Measurements from ENCODE around the gene TRPM2.
"Not testable (repeated sequence)": the region's sequence is repeated elsewhere in the genome, so short reads cannot be mapped to it uniquely, and the experiment has no call there.

Gene TRPM2

GRCh38 chr21:44375281-44375651, 21.8 kb downstream of the TRPM2 start:
- no peak for DNase-seq (ENCODE audit: low spot score)

- no peak for DNase-seq (ENCODE audit: low spot score)
Measured at GRCh38 chr21:44375761-44376241, 22.4 kb downstream of the TRPM2 start.

DNA sequence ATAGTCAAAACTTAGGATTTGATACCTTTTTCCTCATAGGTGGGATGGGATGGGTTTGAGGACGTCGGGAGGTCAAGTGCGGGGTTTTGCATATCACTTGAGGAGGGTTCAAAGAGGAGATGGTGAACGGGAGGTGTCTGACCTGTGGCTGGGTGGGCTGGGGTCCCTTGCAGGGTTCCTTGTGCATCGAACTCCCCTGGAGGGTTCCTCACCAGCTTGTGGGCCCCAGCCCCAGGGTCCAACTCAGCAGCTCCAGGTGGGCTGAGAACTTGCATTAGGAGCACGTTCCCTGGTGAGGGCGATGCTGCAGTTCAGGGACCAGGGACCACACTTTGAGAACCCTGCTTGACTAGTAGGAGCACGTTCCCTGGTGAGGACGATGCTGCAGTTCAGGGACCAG, 23.2 kb downstream of the TRPM2 start:
- no peak for DNase-seq (ENCODE audit: low spot score)

- no peak for DNase-seq (ENCODE audit: low spot score)
Measured at GRCh38 chr21:44377201-44377921, 23.9 kb downstream of the TRPM2 start.

DNA sequence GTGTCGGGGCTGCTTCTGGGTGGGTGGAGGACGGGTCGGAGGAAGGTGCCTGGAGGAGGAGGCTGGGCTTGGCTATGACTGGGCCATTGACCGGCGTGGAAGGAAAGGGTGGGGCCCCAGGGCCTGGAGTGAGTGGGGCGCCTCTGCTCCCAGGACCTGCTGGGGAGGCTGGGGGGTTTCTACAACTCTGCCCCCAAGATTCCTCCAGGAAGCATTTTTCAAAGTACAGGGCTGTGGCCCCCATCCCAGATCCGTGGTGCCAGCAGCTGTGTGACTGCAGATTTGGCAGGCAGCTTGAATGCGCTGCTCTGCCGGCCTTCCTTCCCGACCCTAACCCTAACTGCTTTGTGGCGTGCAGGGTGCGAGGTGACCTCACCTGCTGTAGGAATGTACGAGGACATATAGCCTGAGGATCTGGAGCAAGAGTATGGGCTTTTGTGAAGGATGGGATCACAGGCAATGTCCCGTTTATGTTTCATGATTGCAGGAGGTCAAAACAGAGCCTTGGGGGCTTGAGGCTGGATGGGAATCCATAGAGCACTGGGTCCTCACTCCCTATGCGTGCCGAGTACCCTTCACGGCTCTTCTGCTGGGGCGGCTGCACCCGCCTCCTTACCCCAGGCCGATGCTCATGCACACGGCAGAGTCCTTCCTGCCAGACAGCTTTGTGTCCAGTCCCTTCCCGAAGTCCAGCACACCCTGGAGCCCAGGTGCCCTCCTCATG, 24.7 kb downstream of the TRPM2 start:
- no peak for DNase-seq (ENCODE audit: low spot score)

- DNase-seq (ENCODE audit: low spot score): no peak
Measured at GRCh38 chr21:44378646-44379514, 25.5 kb downstream of the TRPM2 start.

GRCh38 chr21:44379515-44379848, 26.1 kb downstream of the TRPM2 start:
- no peak for DNase-seq (ENCODE audit: low spot score)

DNA sequence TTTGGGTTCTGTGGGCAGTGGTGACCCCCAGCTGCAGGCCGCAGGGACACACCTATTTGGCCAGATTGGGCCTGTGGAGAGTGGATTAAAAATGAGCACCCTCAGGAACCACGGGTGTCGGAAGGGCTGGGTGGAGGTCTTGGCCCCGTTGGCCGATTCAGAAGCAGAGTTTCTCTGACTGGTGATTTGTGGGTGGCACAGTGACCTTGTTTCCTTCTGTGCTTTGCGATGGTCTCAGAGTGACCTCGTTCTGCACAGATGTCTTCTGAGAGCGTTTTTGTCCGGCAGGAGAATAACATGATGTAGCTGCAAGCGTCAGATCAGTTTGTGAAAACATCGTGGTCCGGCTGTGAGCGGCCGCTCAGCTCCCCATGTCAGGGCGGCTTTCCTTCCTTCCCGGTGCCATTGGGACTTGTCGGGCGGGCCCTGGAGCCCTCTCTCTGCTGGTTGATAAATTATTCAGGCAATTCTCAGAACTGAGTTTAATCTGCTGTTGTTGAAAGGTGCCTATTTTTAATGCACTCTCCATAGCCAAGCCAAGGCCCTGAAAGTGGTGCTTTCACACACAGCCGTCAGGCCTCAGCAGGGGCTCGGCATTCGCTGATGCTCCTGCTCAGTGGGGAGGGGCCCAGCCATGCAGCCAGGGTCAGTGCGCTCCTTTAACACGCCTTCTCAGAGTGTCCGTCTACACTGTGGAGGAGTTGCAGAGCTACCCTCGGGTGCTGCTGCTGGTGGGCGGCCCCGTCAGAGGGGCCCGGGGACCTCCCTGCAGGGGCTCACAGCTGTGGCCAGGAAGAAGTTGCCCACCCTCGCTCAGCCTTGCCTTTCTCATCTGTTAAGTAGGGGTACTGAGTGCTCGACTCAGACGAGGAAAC, 26.8 kb downstream of the TRPM2 start:
- no peak for DNase-seq (ENCODE audit: low spot score)

DNA sequence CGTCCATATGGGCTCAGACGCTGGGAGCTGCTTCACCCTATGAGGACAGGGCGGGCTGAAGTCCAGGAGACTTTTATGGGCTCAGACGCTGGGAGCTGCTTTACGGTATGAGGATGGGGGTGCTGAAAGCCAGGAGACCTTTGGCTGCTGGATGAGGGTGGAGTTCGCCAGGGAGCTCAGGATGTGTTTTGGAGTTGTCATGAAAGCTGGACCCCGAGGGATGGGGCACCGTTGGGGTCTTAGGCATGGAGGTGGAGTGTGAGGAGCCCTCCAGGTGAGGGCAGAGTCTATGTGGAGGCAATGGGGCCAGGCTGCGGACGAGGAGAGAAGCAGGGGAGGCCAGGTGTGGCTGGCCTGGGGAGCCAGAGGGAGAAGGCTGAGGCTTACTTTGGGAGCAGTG, 27.5 kb downstream of the TRPM2 start:
- DNase-seq (ENCODE audit: low spot score): no peak

DNA sequence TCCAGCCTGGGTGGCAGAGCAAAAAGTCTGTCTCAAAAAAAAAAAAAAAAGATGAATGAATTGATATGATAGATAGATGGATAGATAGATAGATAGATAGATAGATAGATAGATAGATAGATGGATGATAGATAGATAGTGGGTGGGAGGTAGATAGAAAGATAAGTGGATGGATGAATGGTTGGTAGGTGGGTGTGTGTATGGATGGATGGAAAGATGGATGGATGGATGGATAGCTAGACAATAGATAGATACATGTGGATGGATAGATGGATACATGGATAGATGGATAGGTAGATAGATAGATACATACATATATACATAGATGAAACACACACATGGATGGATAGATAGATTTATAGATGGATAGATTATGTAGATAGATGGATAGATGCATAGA, 28.5 kb downstream of the TRPM2 start:
- DNase-seq (ENCODE audit: low spot score): no peak

GRCh38 chr21:44382536-44382935, 29.1 kb downstream of the TRPM2 start:
- DNase-seq (ENCODE audit: low spot score): no peak

- no peak for DNase-seq (ENCODE audit: low spot score)
Measured at GRCh38 chr21:44383216-44383615, 29.8 kb downstream of the TRPM2 start.

DNA sequence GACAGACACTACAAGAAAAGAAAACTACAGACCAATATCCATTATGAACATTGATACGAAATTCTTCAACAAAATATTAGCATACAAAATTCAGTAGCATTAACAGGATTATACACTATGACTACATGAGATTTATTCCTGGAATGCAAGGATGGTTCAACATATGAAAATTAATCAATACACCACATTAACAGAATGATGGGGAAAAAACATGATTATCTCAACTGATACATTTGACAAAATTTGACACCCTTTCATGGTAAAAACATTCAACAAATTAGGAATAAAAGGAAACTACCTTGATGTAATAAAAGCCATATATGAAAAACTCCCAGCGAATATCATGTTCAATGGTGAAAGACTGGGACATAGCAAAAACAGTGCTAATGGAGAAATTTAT, 31.5 kb downstream of the TRPM2 start:
- DNase-seq (ENCODE audit: low spot score): no peak

GRCh38 chr21:44389335-44389734, 35.9 kb downstream of the TRPM2 start:
- no peak for DNase-seq (ENCODE audit: low spot score)

DNA sequence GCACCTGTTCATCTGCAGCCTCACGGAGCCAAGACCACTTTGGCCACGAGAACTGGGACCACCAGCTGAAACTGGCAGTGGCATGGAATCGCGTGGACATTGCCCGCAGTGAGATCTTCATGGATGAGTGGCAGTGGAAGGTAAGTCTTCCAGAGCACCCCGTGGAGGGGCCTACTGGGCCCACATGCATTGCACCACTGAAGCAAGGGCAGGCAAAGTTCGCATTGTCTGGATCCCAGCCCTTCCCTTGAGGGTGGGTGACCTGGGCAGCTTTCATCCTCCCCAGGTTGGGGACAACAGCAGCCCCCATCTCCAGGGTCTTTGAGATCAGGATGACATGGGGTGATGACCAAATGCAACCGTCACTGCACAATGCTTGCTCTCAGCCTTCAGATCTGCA, 37.5 kb downstream of the TRPM2 start:
- no peak for DNase-seq (ENCODE audit: low spot score)

DNA sequence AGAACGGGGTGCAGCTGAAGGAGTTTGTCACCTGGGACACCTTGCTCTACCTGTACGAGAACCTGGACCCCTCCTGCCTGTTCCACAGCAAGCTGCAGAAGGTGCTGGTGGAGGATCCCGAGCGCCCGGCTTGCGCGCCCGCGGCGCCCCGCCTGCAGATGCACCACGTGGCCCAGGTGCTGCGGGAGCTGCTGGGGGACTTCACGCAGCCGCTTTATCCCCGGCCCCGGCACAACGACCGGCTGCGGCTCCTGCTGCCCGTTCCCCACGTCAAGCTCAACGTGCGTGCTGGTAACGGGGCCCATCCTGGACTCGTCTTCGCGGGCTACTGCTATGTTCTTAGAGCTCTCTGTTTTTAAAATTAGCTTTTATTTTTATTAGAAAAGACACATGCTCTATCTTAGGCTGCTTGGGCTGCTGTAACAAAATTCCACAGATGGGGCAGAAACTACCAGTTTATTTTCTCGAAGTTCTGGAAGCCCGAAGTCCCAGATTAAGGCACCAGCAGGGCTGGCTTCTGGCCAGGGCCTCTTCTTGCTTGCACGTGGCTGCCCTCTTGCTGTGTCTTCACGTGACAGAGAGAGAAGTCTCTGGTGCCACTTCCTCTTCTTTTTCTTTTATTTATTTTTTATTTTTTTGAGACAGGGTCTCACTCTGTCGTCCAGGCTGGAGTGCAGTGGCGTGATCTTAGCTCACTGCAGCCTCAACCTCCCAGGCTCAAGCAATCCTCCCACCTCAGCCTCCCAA, 38.1 kb downstream of the TRPM2 start:
- DNase-seq (ENCODE audit: low spot score): no peak

DNA sequence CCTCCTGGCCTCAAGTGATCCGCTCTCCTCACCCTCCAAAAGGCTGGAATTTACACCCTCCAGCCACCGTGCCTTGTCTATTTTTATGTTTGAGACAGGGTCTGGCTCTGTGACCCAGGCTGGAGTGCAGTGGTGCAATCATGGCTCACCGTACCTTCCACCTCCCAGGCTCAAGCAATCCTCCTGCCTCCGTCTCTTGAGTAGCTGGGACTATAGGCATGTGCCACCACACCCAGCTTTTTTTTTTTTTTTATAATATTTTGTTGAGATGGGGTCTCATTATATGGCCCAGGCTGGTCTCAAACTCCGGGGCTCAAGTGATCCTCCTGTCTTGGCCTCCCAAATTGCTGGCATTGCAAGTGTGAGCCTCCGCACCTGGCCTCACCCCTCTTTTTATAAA, 38.8 kb downstream of the TRPM2 start:
- DNase-seq (ENCODE audit: low spot score): no peak

- no peak for DNase-seq (ENCODE audit: low spot score)
Measured at GRCh38 chr21:44392916-44393315, 39.5 kb downstream of the TRPM2 start.

DNA sequence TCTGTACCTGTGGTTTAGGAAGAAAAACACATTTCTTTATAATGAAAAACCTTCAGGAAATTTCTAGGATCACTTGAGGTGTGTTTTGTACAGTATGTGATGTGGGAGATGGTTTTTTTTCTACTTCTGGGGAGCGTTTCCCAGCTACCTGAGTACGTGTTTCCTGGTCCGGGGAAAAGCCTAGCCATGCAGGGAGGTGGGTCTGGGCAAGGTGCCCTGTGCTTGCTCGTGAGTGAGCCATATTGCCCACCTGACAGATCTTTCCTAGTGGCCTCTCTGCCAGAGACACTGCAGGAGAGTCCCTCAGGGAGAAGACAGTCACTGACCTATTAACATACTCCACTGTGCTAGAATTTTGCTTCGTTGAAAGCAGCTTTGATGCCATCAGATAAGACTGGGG, 41.3 kb downstream of the TRPM2 start:
- DNase-seq (ENCODE audit: low spot score): no peak

DNA sequence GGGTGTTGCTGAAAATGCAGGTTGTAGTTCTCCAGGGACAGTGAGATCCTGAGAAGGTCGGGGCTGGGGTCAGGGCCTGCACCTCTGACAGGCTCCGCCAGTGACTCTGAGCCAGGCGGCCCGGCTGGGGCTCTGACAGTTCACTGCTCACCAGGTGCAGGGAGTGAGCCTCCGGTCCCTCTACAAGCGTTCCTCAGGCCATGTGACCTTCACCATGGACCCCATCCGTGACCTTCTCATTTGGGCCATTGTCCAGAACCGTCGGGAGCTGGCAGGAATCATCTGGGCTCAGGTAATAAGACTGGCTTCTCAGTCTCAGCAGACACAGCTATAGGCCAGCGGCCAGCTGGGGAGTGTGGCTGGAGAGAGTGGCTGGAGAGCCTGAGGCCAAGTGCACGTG, 41.8 kb downstream of the TRPM2 start:
- no peak for DNase-seq (ENCODE audit: low spot score)

GRCh38 chr21:44396803-44397202, 43.4 kb downstream of the TRPM2 start:
- DNase-seq (ENCODE audit: low spot score): not testable (repeated sequence)
